Endodermal cell (in vitro differentiated cells): ENCODE results near the gene OGFR. TPM values are rescaled to one million over a fixed set of nuclear protein-coding genes. Genes with fewer than 3 reads are reported as not detected.

Experiments
- DNase-seq: peaks from one replicate; pipeline ENCODE4 v3.0.0-alpha.2; 2017
- H3K27ac ChIP-seq: 2 replicates; pipeline ENCODE4 v1.5.1; 2013; ENCODE audit warnings: mild to moderate bottlenecking, low read depth, low read length, moderate library complexity
- H3K27me3 ChIP-seq: 2 replicates; pipeline ENCODE4 v1.6.1; 2013; ENCODE audit warnings: mild to moderate bottlenecking, low read length, moderate library complexity; ENCODE audit not compliant: insufficient read depth, control insufficient read depth, poor library complexity, severe bottlenecking
- H3K36me3 ChIP-seq: 2 replicates; pipeline ENCODE4 v1.7.0; 2013; ENCODE audit warnings: mild to moderate bottlenecking, low read length, moderate library complexity; ENCODE audit not compliant: control insufficient read depth, insufficient read depth
- H3K4me1 ChIP-seq: one replicate; pipeline ENCODE4 v1.7.0; 2013; ENCODE audit warnings: low read length; ENCODE audit not compliant: control insufficient read depth, insufficient read depth
- H3K4me3 ChIP-seq: 2 replicates; pipeline ENCODE4 v1.5.1; 2013; ENCODE audit warnings: mild to moderate bottlenecking, low read length, moderate library complexity
- H3K9ac ChIP-seq: 2 replicates; pipeline ENCODE4 v1.6.1; 2013; ENCODE audit warnings: mild to moderate bottlenecking, low read length, moderate library complexity; ENCODE audit not compliant: poor library complexity, severe bottlenecking; ENCODE audit errors: extremely low read depth
- H3K9me3 ChIP-seq: 2 replicates; pipeline ENCODE4 v1.6.1; 2013; ENCODE audit warnings: mild to moderate bottlenecking, low read length, moderate library complexity; ENCODE audit not compliant: control insufficient read depth
- H3K27ac Mint-ChIP-seq: 2 replicates; pipeline ENCODE4 v1.8.0; 2020; ENCODE audit warnings: mixed read lengths
- H3K27me3 Mint-ChIP-seq: 2 replicates; pipeline ENCODE4 v1.8.0; 2021; ENCODE audit warnings: mild to moderate bottlenecking, mixed read lengths; ENCODE audit not compliant: insufficient read depth
- H3K36me3 Mint-ChIP-seq: 2 replicates; pipeline ENCODE4 v1.8.0; 2020; ENCODE audit warnings: low read depth, mixed read lengths
- H3K4me1 Mint-ChIP-seq: 2 replicates; pipeline ENCODE4 v1.8.0; 2020; ENCODE audit warnings: mixed read lengths
- H3K4me3 Mint-ChIP-seq: 2 replicates; pipeline ENCODE4 v1.8.0; 2020; ENCODE audit warnings: mild to moderate bottlenecking, moderate library complexity, mixed read lengths
- H3K9me3 Mint-ChIP-seq: 2 replicates; pipeline ENCODE4 v1.8.0; 2020; ENCODE audit warnings: mild to moderate bottlenecking, mixed read lengths
- CTCF ChIP-seq: fragments of 200-600 bp; sonication (generic); conservative IDR thresholded peaks from 2 replicates; pipeline ENCODE4 v1.5.0; 2021; ENCODE audit warnings: antibody characterized with exemption, mild to moderate bottlenecking
- WGBS, 2 experiments: methylation state at CpG; one replicate each; pipeline versions ENCODE4 v1.1.5 to v1.1.7; 2013; ENCODE audit warnings: missing lambda C conversion rate in 2 of 2, mixed read lengths in 1 of 2; ENCODE audit not compliant: insufficient coverage in 1 of 2, insufficient read length in 1 of 2; 5-methylcytosine and 5-hydroxymethylcytosine counted together
- total RNA-seq, 2 donors: library from RNA; stranded (reverse); fragmentation: NEBNext Ultra II Directional in 1 of 2; extraction: Animal tissue kit (Norgen Biotek cat#: 25700) in 1 of 2; gene quantifications; 2 replicates in 1 of 2; 3 replicates in 1 of 2; pipeline ENCODE4 v1.2.1, GENCODE V29; 2021

The OGFR gene
- total RNA-seq, 2 donors from 2014 or later, result 28.1 to 28.5 TPM

GRCh38 chr20:62822788-62823651 is 18.4 kb downstream of the OGFR start:
- peaks cover 1% of the 10 kb centered on the region for H3K36me3 Mint-ChIP-seq
- no peak overlapping the region for H3K9ac ChIP-seq

GRCh38 chr20:62823688-62824475 is 19.2 kb downstream of the OGFR start:
- peaks cover 1% of the 10 kb centered on the region for H3K36me3 Mint-ChIP-seq
- no peaks in the 10 kb centered on the region for H3K27me3 ChIP-seq
- H3K9me3 Mint-ChIP-seq, result no peaks in the 10 kb centered on the region
- H3K27me3 Mint-ChIP-seq, result no peaks in the 10 kb centered on the region
- H3K27ac ChIP-seq, result no peak overlapping the region
- H3K4me3 ChIP-seq, result no peak overlapping the region
- 70 to 82% methylated on average over 22 to 38 of the region's 38 CpGs for whole genome bisulfite sequencing, 2 experiments
- peaks cover 21% of the 10 kb centered on the region for H3K36me3 ChIP-seq
- peak overlapping the region; percentile 89 for H3K27ac Mint-ChIP-seq
- no peak overlapping the region for H3K9ac ChIP-seq
- H3K4me1 Mint-ChIP-seq, result peaks cover 9% of the 10 kb centered on the region
- H3K9me3 ChIP-seq, result no peaks in the 10 kb centered on the region
- H3K4me1 ChIP-seq, result peaks cover 14% of the 10 kb centered on the region
- no peak for TF ChIP-seq CTCF
- DNase-seq, result peak; percentile 95
- H3K4me3 Mint-ChIP-seq, result no peak overlapping the region

More at GRCh38 chr20:62822788-62823651, 18.4 kb downstream of the OGFR start:
- Histone ChIP-seq H3K4me3 (no peak overlapping the region), H3K36me3 (peaks cover 21% of the 10 kb centered on the region), H3K27me3 (no peaks in the 10 kb centered on the region), H3K4me1 (peaks cover 14% of the 10 kb centered on the region), H3K9me3 (no peaks in the 10 kb centered on the region), H3K27ac (peak overlapping the region; percentile 25)
- peak; percentile 64 for TF ChIP-seq CTCF
- H3K27ac Mint-ChIP-seq, result peak overlapping the region; percentile 89
- H3K9me3 Mint-ChIP-seq, result no peaks in the 10 kb centered on the region
- H3K4me3 Mint-ChIP-seq, result no peak overlapping the region
- H3K4me1 Mint-ChIP-seq, result peaks cover 9% of the 10 kb centered on the region
- peaks cover 2% of the 10 kb centered on the region for H3K27me3 Mint-ChIP-seq
- WGBS, 2 experiments, result 86 to 88% methylated on average over 19 to 22 of the region's 24 CpGs
- peak; percentile 86 for DNase-seq

GRCh38 chr20:62824476-62825332 is 20.1 kb downstream of the OGFR start:
- no peak overlapping the region for H3K27ac ChIP-seq
- peaks cover 24% of the 10 kb centered on the region for H3K36me3 ChIP-seq
- H3K27me3 ChIP-seq, result no peaks in the 10 kb centered on the region
- peaks cover 14% of the 10 kb centered on the region for H3K4me1 ChIP-seq
- H3K4me3 ChIP-seq, result no peak overlapping the region
- H3K9ac ChIP-seq, result no peak overlapping the region
- 57 to 73% methylated on average over 12 to 25 of the region's 36 CpGs for WGBS, 2 experiments
- no peak for TF ChIP-seq CTCF
- no peaks in the 10 kb centered on the region for H3K9me3 ChIP-seq
- peaks cover 9% of the 10 kb centered on the region for H3K4me1 Mint-ChIP-seq
- H3K27me3 Mint-ChIP-seq, result no peaks in the 10 kb centered on the region
- no peak overlapping the region for H3K27ac Mint-ChIP-seq
- peaks cover 1% of the 10 kb centered on the region for H3K36me3 Mint-ChIP-seq
- H3K4me3 Mint-ChIP-seq, result no peak overlapping the region
- no peaks in the 10 kb centered on the region for H3K9me3 Mint-ChIP-seq
- peak; percentile 86 for DNase-seq
